Measurements from ENCODE around the gene ELF2. TPM values are rescaled to one million over a fixed set of nuclear protein-coding genes. Genes with fewer than 3 reads are reported as not detected.

Gene ELF2
- total and polyA plus RNA-seq, 2 of the 8 experiments (the other 6 are each of a cell fraction or from before 2014, with no cell fraction given) = 21.1 to 44.3 TPM

GRCh38 chr4:139184129-139184528 lies 7.1 kb upstream of the ELF2 start:
- no peak overlapping the region for H2BK15ac ChIP-seq (ENCODE audit: low read length)
- H3K27me3 ChIP-seq (replicated peaks in 1 of 4; ENCODE audit: control insufficient read depth in 3 of 4, extremely low read depth in 1 of 4, insufficient read depth in 3 of 4, low read length in 3 of 4) = no peaks in the 10 kb centered on the region
- TF ChIP-seq RAD21 (IDR thresholded peaks at IDR 0.05 in 1 of 2, conservative IDR thresholded peaks at IDR 0.05 in 1 of 2; ENCODE audit: low read depth in 2 of 2, low read length in 2 of 2) (peak; percentile 24 to 33; a peak in 3 of 4 replicates), SIN3A (conservative IDR thresholded peaks at IDR 0.05 in 1 of 2, IDR thresholded peaks at IDR 0.05 in 1 of 2; ENCODE audit: low read depth in 1 of 2, low read length in 2 of 2) (no peak)
- H4K91ac ChIP-seq (replicated peaks; ENCODE audit: insufficient read length, low read length) = no peak overlapping the region
- no peak overlapping the region for H3K14ac ChIP-seq (ENCODE audit: insufficient read length)
- H3K79me2 ChIP-seq (ENCODE audit: control insufficient read depth in 1 of 2, insufficient read depth in 2 of 2, low read length in 2 of 2) = no peaks in the 10 kb centered on the region
- no peaks in the 10 kb centered on the region for H3K79me1 ChIP-seq (ENCODE audit: low read depth, low read length)
- no peaks in the 10 kb centered on the region for H3K9me3 ChIP-seq (ENCODE audit: insufficient read depth in 2 of 2, low read depth in 1 of 2, low read length in 1 of 2)
- H4K5ac ChIP-seq (ENCODE audit: insufficient read length, low read depth, low read length) = no peak overlapping the region
- no peak overlapping the region for H3K4me3 ChIP-seq (ENCODE audit: extremely low read depth in 1 of 4, insufficient read depth in 2 of 4, low read depth in 3 of 4, low read length in 4 of 4)
- H3K56ac ChIP-seq (replicated peaks; ENCODE audit: insufficient read length, low read depth, low read length) = no peak overlapping the region
- H4K8ac ChIP-seq (ENCODE audit: extremely low read depth, insufficient read depth, low read length) = no peak overlapping the region
- no peaks in the 10 kb centered on the region for H4K20me1 ChIP-seq (replicated peaks in 1 of 2; ENCODE audit: control insufficient read depth in 1 of 2, insufficient read depth in 2 of 2, low read length in 2 of 2)
- H2BK120ac ChIP-seq (replicated peaks; ENCODE audit: low read depth, low read length) = no peak overlapping the region
- FAIRE-seq (no peak), DNase-seq (ENCODE audit: low read depth in 1 of 2, low spot score in 2 of 2) (no peak)
- H3K4me1 ChIP-seq (replicated peaks in 1 of 4; ENCODE audit: control insufficient read depth in 3 of 4, insufficient read depth in 4 of 4, low read length in 3 of 4) = peaks cover 0 to 8% (median 2%) of the 10 kb centered on the region in 4 experiments; a peak in 3 of 7 replicates
- POLR2A ChIA-PET (ENCODE audit: partially characterized antibody) = no interaction called here
- H2AFZ ChIP-seq (ENCODE audit: low read length) = no peak overlapping the region
- no peak overlapping the region for H3K23ac ChIP-seq (ENCODE audit: insufficient read length)
- H3K23me2 ChIP-seq (ENCODE audit: low read depth, low read length) = no peaks in the 10 kb centered on the region
- H3K27ac ChIP-seq (ENCODE audit: low read depth, low read length) = no peak overlapping the region
- no peak overlapping the region for H3K18ac ChIP-seq (ENCODE audit: extremely low read depth, low read length)
- CTCF ChIA-PET (ENCODE audit: partially characterized antibody) = interaction anchor here (0.7 to 1.4 kb wide), 4 partner anchors 19 to 112 kb away, joined by 3 to 4 read pairs (median 3); no protein-coding TSS in a partner anchor
- H2BK20ac ChIP-seq (ENCODE audit: low read length) = no peak overlapping the region
- no peaks in the 10 kb centered on the region for H3K36me3 ChIP-seq (ENCODE audit: control insufficient read depth in 2 of 4, insufficient read depth in 4 of 4, low read length in 3 of 4)
- H2BK5ac ChIP-seq (ENCODE audit: low read depth, low read length) = no peak overlapping the region
- H3K4me2 ChIP-seq (ENCODE audit: insufficient read depth in 1 of 2, low read depth in 2 of 2, low read length in 2 of 2) = no peak overlapping the region
- H2AK5ac ChIP-seq (ENCODE audit: low read depth, low read length) = no peak overlapping the region
- no peak overlapping the region for H3K9ac ChIP-seq (replicated peaks in 1 of 4; ENCODE audit: extremely low read depth in 1 of 4, low read depth in 3 of 4, low read length in 3 of 4)
- no peak overlapping the region for H2BK12ac ChIP-seq (ENCODE audit: low read depth, low read length)
- H3K4ac ChIP-seq (replicated peaks; ENCODE audit: insufficient read length, low read depth, low read length) = no peak overlapping the region
